ENCODE measurements around the gene HDAC9. TPM values are rescaled to one million over a fixed set of nuclear protein-coding genes. Genes with fewer than 3 reads are reported as not detected.

HDAC9 gene
- total RNA-seq, 4 donors from 2014 or later: 10.3 to 48.4 (median 12.2) TPM

DNA sequence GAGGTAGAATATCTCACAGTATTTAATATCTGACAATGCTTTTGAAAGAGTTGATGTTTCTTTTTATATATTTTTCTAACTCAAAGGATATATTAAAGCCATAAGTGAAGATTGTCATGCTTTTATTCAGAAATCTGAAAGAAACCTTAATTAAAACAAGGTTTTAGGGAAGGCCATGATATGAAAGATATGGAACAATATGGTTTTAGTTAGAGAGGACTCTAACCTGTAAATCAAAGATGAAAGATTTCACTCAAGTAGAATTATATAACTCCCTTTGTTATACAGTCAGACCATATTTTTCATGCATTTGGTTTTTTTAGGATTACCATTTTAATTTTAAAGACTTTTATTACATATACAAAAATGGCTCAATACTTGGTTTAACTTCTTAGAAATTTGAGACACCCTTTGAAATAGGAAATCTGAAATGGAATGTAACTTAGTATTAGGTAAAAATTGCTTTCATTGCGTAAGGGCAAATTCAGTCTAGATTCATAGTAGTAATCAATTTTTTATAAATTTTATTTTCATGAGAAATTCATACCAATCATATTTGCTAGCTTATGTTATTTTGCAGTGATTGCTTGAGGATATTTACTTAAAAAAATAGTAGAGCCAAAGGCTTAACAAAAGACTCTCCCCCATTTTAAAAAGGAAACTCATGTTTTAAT is 502.1 kb downstream of the HDAC9 start:
- H3K9me3 ChIP-seq: no peaks in the 10 kb centered on the region
- no peak for DNase-seq (ENCODE audit: low spot score in 2 of 2)
- 91 to 97% methylated on average over 1 of the region's 1 CpG for WGBS, 2 donors
- TF ChIP-seq EP300 (IDR thresholded peaks at IDR 0.05): no peak
- TF ChIP-seq, protein P1, sequence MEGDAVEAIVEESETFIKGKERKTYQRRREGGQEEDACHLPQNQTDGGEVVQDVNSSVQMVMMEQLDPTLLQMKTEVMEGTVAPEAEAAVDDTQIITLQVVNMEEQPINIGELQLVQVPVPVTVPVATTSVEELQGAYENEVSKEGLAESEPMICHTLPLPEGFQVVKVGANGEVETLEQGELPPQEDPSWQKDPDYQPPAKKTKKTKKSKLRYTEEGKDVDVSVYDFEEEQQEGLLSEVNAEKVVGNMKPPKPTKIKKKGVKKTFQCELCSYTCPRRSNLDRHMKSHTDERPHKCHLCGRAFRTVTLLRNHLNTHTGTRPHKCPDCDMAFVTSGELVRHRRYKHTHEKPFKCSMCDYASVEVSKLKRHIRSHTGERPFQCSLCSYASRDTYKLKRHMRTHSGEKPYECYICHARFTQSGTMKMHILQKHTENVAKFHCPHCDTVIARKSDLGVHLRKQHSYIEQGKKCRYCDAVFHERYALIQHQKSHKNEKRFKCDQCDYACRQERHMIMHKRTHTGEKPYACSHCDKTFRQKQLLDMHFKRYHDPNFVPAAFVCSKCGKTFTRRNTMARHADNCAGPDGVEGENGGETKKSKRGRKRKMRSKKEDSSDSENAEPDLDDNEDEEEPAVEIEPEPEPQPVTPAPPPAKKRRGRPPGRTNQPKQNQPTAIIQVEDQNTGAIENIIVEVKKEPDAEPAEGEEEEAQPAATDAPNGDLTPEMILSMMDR (IDR thresholded peaks at IDR 0.05): no peak
- no peak for TF ChIP-seq POLR2A (IDR thresholded peaks at IDR 0.05)
- H3K4me3 ChIP-seq: no peak overlapping the region
- H3K27ac ChIP-seq: no peak overlapping the region
- peaks cover 0 to 6% (median 0%) of the 10 kb centered on the region in 4 donors for H3K4me1 ChIP-seq
- H3K36me3 ChIP-seq: no peaks in the 10 kb centered on the region
- no peaks in the 10 kb centered on the region for H3K27me3 ChIP-seq

DNA sequence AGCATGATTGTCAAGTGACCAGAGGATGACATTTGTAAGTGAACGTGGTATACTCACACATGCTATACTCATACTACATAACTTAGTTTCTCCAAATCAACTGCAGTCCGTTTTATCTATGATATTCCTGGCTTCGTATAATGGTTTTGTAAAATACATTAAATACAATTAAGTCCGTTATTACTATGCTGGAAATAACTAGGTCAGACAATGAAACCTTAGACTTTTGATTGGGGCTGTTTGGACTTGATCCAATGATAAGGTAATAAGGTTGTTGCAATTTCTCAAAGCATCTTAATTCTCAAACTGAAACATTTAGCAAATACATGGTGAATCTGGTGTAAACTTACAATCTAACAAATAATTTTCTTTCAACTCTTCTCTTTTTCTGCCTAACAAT is 504.9 kb downstream of the HDAC9 start:
- Histone ChIP-seq H3K27ac (no peak overlapping the region), H3K4me1 (peaks cover 0 to 6% (median 0%) of the 10 kb centered on the region in 4 donors), H3K9me3 (no peaks in the 10 kb centered on the region), H3K36me3 (no peaks in the 10 kb centered on the region), H3K4me3 (no peak overlapping the region), H3K27me3 (no peaks in the 10 kb centered on the region)
- TF ChIP-seq, protein P1 (IDR thresholded peaks at IDR 0.05): no peak
- TF ChIP-seq POLR2A (IDR thresholded peaks at IDR 0.05) (no peak), EP300 (IDR thresholded peaks at IDR 0.05) (no peak)
- 86 to 88% methylated on average over 4 of the region's 4 CpGs for WGBS, 2 donors
- no peak for DNase-seq (ENCODE audit: low spot score in 2 of 2)

DNA sequence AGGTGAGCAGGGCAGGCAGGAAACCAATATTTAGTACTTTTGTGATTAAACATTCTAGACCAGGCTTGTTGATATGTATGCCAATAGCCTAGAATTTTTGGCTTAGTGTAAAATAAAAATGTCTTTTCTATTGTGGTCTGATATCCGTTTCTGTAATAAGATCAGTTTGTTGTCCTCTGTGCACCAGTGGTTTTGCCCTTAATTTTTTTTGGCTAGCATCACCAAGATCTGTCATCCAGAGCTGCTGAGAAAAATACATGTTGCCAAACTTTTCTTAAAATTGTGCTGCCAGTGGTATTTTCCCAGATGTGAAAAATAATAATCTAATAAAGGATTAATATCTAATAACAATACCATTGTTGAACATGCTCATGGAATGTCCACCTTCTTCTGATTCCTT is 506.3 kb downstream of the HDAC9 start:
- WGBS, 2 donors: 26 to 30% methylated on average over 1 of the region's 1 CpG
- Histone ChIP-seq H3K4me3 (no peak overlapping the region), H3K36me3 (no peaks in the 10 kb centered on the region), H3K9me3 (no peaks in the 10 kb centered on the region), H3K27ac (no peak overlapping the region), H3K4me1 (peaks cover 0 to 6% (median 0%) of the 10 kb centered on the region in 4 donors), H3K27me3 (no peaks in the 10 kb centered on the region)
- no peak for TF ChIP-seq EP300 (IDR thresholded peaks at IDR 0.05)
- TF ChIP-seq, protein P1 (IDR thresholded peaks at IDR 0.05): no peak
- TF ChIP-seq POLR2A (IDR thresholded peaks at IDR 0.05): no peak
- DNase-seq (ENCODE audit: low spot score in 2 of 2): no peak

DNA sequence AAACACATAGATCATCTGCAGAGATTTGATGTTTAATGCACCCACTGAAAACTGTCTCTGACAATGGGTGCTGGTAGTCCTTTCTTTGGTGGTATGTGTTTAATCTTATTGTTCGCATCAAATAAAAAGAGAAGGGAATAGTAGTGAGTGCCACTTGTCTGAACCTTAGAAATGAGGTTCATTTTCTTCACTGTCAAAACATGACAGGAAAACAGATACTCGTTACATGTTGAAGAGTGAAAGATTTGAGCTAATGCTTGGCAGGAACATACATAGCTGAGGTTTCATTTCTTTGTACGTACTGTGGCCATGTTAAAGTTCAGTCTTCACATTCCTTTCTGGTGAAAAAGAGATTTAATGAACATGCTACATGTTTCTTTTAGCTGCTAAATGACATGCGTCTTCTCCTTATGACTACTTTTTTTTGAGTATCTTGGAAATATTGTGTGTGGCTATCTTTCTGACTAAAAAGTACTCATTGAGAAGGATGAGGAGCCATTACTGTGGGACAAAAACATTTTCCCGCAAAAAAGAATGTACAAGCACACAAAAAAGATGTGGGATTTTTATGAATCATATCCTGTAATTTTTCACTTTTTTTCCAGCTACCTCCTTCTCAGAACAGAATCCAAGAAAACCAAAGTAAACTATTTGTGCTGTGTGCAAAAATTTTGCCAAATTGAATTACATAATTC is 513.8 kb downstream of the HDAC9 start:
- H3K9me3 ChIP-seq: no peaks in the 10 kb centered on the region
- no peak for DNase-seq (ENCODE audit: low spot score in 2 of 2)
- TF ChIP-seq, protein P1 (IDR thresholded peaks at IDR 0.05): no peak
- TF ChIP-seq EP300 (IDR thresholded peaks at IDR 0.05) (no peak), POLR2A (IDR thresholded peaks at IDR 0.05) (no peak)
- no peaks in the 10 kb centered on the region for H3K27me3 ChIP-seq
- H3K4me3 ChIP-seq: no peak overlapping the region
- no peaks in the 10 kb centered on the region for H3K36me3 ChIP-seq
- H3K4me1 ChIP-seq: no peaks in the 10 kb centered on the region
- no peak overlapping the region for H3K27ac ChIP-seq
- 47 to 54% methylated on average over 5 of the region's 5 CpGs for WGBS, 2 donors

DNA sequence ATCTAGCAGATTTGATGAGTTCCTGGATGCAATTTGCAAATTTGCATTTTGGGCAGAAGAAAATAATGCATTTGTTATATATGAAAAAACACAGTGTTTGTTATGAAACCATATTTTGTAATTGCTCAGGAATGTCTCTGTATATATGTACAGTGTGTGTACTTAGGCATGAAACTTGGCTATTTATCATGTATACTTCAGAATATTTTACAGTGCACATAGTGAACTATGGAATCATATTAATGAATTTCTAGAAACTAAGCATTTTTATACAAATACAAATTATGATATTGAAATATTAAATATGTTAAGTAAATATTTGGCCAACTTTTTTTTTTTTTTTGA is 514.4 kb downstream of the HDAC9 start:
- H3K36me3 ChIP-seq: no peaks in the 10 kb centered on the region
- H3K27me3 ChIP-seq: no peaks in the 10 kb centered on the region
- TF ChIP-seq, protein P1 (IDR thresholded peaks at IDR 0.05): no peak
- TF ChIP-seq EP300 (IDR thresholded peaks at IDR 0.05) (no peak), POLR2A (IDR thresholded peaks at IDR 0.05) (no peak)
- no peak for DNase-seq (ENCODE audit: low spot score in 2 of 2)
- H3K9me3 ChIP-seq: no peaks in the 10 kb centered on the region
- H3K27ac ChIP-seq: no peak overlapping the region
- H3K4me1 ChIP-seq: no peaks in the 10 kb centered on the region
- no peak overlapping the region for H3K4me3 ChIP-seq
